Cortex of kidney (tissue), 1 donor: Measurements from ENCODE around the gene CDH4.

ENCODE experiments used
- DNase-seq: peaks from one replicate; lab custom pipeline; 2025; lab: John Stamatoyannopoulos, UW

CDH4 gene

GRCh38 chr20:61251529-61252393 is at the start of gene CDH4:
Gene CDH4, plus strand, starts transcription at chr20:61252261.
- DNase-seq = no peak

GRCh38 chr20:61203320-61203719 is 48.7 kb upstream of the CDH4 start:
- DNase-seq = no peak

- no peak for DNase-seq
Observed at GRCh38 chr20:61204206-61204605, 47.9 kb upstream of the CDH4 start.

GRCh38 chr20:61205769-61206168 is 46.3 kb upstream of the CDH4 start:
- DNase-seq = no peak

- DNase-seq = no peak
Observed at GRCh38 chr20:61210862-61211261, 41.2 kb upstream of the CDH4 start.

GRCh38 chr20:61217848-61218247 is 34.2 kb upstream of the CDH4 start:
- no peak for DNase-seq

- no peak for DNase-seq
Observed at GRCh38 chr20:61219021-61219431, 33.0 kb upstream of the CDH4 start.

DNA sequence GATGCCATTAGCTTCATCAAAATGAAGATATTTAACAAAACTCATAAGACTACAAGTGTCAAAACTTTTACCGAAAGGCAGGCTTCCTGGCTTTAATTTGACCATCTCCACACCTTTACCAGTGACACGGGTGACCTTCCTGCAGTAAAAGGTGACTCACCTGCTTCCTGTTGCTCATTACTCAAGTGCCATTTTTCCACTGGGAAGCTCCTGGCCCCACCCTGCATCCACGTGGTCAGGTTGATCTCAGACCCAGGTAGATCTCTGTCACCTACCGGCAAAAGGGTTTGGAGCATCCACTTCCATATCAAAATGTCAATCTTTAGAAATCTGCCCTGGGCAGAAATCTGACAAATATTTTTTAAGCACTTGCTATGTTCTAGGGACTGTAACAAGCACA is 31.9 kb upstream of the CDH4 start:
- no peak for DNase-seq

DNA sequence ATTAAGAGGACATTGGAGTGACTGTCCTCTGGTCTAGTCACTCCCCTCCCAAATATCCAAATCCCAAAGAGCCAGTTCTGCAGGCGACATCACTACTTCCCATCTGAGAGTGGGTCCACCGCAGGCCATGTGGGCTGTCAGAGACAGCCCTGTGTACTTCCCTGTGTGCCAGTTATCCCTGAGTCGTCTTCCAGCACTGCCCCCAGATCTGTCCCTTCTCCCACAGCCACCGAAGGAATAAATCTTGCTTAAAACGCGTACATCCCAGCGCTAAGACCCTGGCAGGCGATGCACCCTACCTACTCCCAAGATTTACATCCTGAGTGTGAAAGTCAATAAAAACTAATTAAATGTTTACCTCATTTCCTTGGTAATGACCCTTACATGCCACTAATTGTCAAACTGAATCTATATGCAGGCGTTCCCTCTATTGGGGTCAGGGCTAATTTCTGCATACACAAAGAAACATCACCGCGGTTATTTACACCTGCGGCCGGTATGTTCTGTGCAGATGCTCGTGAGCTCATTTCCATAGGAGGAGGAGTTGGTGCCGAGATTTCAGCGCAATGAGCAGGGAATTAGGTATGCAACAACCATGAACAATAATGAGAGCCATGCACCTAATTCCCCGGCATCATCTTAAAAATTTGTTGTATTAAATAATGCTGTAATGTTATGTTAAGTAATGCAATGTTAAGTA is 31.3 kb upstream of the CDH4 start:
- DNase-seq = no peak

GRCh38 chr20:61222699-61223098 is 29.4 kb upstream of the CDH4 start:
- no peak for DNase-seq

DNA sequence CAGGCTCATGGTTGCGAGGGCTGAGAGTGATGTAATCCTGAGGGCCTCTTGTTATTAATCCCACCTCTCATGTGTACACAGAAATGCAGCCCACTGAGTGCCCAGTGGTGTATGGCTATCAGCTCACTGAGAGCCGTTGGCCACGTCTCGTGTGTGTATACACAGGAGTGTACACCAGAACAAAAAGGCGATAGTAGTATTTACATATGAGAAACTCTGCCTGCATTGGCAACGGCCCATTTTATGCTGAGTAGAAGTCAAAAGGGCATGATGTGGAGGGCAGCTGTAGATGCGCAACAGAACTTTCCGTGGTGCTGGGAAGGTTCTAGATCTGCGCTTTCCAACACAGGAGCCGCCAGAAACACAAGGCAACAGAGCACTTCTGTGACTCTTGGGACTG is 28.9 kb upstream of the CDH4 start:
- no peak for DNase-seq

- DNase-seq = no peak
Observed at GRCh38 chr20:61230166-61230565, 21.9 kb upstream of the CDH4 start.

DNA sequence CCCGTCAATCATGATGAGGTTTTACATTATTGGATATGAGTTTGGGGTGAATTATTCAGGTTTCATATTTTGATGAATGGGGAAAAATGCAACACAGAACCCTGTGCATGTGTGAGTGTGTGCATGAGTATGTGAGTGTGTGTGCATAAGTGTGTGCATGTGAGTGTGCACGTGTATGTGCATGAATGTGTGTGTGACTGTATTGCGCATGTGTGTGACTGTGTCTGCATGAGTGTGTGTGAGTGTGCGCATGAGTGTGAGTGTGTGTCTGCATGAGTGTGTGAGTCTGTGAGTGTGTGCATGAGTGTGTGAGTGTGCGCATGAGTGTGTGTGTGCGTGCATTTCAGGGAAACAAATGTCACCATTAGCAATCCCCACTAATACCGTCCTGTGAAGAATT is 18.5 kb upstream of the CDH4 start:
- DNase-seq = no peak

GRCh38 chr20:61234224-61234890 is 17.7 kb upstream of the CDH4 start:
- no peak for DNase-seq

- DNase-seq = no peak
Observed at GRCh38 chr20:61236713-61237112, 15.3 kb upstream of the CDH4 start.

- no peak for DNase-seq
Observed at GRCh38 chr20:61238813-61239212, 13.2 kb upstream of the CDH4 start.

DNA sequence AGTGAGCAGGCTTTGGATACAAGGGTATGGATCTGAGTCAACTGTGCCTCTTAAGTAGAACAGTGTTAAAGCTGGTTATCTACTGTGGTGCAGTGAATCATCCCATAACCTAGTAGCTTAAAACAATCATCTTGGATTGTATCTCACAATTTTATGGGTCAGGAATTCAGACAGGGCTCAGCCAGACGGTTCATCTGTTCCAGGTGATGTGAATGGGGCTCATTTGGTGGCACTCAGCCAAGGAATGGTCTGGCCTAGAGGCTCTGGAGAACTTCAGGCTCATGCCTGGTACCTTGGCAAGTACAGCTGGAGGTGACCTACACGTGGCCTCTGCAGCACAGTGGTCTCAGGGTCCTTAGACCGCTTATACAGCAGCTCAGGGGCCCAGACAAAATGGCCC is 11.2 kb upstream of the CDH4 start:
- no peak for DNase-seq

GRCh38 chr20:61244213-61244612 is 7.8 kb upstream of the CDH4 start:
- DNase-seq = no peak

GRCh38 chr20:61246269-61246668 is 5.8 kb upstream of the CDH4 start:
- no peak for DNase-seq

GRCh38 chr20:61249626-61250025 is 2.4 kb upstream of the CDH4 start:
- DNase-seq = no peak

DNA sequence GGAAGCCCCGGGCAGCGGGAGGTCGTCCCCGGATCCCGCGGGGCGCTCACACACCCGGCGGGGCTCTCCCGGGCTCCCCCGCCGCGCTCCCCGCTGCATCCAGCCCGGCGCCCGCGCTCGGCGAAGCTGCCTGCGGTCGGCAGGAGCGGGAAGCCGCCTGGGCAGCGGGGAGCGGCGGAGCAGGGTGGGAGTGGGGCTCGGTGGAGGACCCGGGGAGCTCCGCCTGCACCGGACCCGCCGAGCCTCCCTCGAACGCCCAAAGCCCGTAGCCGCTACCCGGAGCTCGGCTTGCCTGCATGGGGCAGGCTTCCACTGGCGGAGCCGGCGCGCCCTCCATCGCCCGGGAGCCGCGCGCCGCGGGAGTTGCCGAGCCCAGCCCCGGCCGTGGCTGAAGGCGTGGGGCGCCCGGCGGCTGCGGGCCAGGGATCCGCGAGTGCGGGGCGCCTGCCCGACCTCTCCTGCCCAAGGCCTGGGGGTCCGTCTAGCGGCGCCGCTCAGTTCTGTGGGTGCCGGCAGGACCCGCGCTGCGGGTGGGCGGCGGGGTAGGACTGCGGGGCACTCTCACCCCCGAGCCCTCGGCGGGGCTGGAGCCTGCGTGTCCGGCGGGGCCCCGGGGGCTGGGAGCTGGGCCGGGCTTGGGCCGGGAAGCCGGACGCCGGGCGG is 671 bp downstream of the CDH4 start:
- DNase-seq = no peak

GRCh38 chr20:61253264-61253639 is 1.2 kb downstream of the CDH4 start:
- DNase-seq = no peak
